Measurements from ENCODE around the gene ARHGAP10.
"Not testable (repeated sequence)": the region's sequence is repeated elsewhere in the genome, so short reads cannot be mapped to it uniquely, and the experiment has no call there.

The ARHGAP10 gene

DNA sequence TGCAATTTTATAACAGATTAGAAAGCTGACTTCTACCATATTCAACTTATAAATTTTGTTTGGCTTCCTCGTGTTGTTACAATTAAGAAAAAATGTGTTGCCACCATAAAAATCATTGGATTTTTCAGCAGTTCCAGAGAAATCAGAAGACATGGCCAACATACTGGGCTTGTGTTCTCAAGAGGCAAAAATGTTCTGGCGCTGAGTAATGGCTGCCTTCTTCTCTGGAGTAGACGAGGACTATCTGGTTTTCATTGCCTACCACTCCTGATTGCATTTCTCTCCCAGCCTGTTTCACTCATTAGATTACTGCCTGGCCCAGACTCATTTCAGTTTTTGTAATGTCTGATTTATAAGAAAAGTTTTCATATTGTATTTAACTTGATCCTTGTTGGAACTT lies 122.3 kb downstream of the ARHGAP10 start:
- no peak for DNase-seq

GRCh38 chr4:147855571-147856009 lies 123.7 kb downstream of the ARHGAP10 start:
- DNase-seq = peak; percentile 65

GRCh38 chr4:147860960-147861359 lies 129.1 kb downstream of the ARHGAP10 start:
- no peak for DNase-seq

DNA sequence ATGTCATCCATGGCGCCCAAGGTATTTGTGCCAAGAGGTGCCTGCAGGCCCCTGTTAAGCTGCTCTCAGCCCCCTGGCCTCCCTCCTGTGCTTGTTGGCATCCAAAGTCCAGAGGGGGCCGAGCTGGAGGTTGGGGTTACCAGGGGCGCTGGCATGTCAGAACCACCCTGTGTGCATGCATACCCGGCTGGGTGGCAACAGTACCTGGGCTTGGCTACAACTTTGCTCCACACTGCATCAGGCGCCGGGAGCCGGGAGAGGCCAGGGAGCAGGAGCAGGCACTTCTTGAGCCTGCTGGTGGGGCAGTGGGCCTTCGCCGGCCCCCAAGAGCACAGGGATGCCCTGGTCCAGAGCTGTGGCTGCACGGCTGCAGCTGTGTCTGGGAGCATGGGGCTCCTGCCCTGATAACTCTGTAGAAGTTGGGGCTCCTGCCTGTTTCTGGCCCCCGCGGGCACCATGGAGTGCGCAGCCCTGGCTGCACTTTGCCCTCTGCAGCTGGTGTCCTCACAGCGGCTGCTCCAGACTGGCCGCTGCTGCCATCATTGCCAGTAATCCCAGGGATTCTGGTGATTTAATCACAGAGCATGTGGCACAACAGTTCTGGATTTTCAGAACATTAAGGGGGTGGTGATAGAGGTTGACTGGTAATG lies 130.3 kb downstream of the ARHGAP10 start:
- peak; percentile 20 for DNase-seq

DNA sequence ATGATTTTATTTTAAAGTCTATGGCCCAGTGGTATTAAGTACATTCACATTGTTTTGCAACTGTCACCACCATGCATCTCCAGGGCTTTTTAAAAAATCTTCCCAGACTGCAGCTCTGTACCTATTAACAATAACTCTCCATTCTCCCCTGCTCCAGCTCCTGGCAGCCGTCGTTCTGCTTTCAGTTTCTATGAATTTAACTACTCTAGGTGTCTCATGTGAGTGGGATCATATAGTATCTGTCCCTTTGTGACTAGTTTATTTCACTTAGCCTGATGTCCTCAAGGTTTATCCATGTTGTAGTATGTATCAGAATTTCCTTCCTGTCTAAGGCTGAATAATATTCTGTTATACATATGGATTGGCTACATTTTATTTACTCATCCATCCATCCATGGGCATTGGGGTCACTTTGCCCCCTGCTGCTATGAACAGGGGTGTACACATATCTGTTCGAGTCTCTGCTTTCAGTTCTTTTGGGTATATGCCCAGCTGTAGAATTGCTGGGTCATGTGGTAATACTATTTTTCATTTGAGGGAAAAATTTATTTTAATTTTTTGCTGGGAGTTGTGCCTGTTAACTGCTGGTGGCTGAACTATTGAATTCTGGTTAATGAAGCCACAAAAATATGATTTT lies 131.3 kb downstream of the ARHGAP10 start:
- no peak for DNase-seq

GRCh38 chr4:147863808-147864472 lies 132.1 kb downstream of the ARHGAP10 start:
- no peak for DNase-seq

DNA sequence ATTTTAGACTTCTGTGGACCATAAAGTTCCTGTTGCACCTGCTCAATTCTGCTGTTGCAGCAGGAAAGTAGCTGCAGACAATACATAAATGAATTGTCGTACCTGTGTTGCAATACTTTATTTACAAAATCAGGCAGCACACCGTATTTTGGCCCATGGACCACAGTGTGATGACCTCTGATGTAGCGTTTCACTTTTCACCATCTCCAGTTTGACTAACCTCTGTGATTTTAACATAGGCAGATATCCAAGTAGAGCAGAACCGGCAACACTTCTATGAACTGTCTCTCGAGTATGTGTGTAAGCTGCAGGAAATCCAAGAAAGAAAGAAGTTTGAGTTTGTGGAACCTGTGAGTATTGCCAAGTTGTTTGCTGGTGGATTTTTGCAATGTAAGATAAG lies 132.7 kb downstream of the ARHGAP10 start:
- no peak for DNase-seq

GRCh38 chr4:147865926-147866325 lies 134.0 kb downstream of the ARHGAP10 start:
- DNase-seq = peak; percentile 85

DNA sequence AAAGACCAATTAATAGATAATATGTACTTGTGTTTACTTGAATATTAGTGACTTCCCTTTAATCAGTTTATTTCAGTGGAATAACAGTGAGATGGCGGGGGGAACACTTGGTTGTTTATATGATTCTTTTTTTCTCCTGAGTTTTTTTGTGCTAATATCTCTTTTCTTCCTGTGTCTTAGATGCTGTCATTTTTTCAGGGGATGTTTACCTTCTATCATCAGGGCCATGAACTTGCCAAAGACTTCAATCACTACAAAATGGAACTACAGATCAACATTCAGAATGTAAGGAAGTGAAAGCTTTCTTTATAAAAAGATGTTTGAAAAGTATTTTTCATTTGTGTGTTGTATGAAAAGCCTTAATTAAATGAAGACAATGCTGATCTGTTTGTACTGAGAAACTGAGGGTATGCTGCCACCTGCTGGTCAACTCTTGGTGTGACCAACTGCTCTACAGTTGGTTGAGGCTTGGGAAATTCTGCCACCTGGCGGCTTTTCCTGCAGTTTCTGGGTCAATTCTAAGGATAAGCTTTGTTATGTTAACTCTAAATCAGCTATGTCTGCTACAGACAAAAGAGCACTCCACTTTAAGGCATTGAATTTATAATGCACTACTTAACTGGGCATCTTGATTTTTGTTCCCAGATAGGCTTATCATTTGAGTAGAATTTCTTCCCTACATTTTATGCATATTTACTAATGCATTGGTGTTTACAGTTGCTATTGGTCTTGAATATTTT lies 134.8 kb downstream of the ARHGAP10 start:
- peak; percentile 82 for DNase-seq

- no peak for DNase-seq
Measured at GRCh38 chr4:147874109-147874508, 142.2 kb downstream of the ARHGAP10 start.

GRCh38 chr4:147877308-147877771 lies 145.5 kb downstream of the ARHGAP10 start:
- DNase-seq = no peak

- no peak for DNase-seq
Measured at GRCh38 chr4:147879676-147880075, 147.8 kb downstream of the ARHGAP10 start.

GRCh38 chr4:147880511-147880910 lies 148.6 kb downstream of the ARHGAP10 start:
- DNase-seq = no peak

DNA sequence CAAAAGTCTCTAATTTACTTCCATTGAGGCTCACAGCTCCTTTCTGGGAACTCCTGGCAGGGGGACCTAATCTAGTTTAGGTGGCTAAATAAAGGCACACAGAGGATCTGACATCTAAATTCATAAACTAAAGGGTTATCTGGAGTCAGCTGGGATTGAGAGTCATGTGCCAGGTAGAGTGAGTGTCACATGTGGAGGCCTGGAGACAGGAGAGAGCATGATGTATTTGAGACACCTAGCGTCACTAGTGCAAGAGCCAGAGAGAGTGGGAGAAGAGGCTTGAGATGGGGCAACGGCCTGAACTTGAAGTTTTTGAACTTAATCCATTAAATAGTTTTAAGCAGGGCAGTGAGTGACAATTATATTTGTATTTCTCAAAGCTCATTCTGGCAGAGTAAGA lies 152.6 kb downstream of the ARHGAP10 start:
- DNase-seq = no peak

DNA sequence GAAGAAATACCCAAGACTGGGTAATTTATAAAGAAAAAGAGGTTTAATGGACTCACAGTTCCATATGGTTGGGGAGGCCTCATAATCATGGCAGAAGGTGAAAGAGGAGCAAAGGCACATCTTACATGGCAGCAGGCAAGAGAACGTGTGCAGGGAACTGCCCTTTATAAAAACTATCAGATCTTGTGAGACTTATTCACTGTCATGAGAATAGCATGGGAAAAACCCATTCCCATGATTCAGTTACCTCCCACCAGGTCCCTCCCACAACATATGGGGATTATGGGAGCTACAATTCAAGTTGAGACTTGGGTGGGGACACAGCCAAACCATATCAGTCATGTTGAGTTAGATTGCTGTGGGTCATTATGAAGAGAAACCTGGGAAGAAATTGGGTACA lies 153.3 kb downstream of the ARHGAP10 start:
- DNase-seq = not testable (repeated sequence)

GRCh38 chr4:147891476-147892115 lies 159.7 kb downstream of the ARHGAP10 start:
- no peak for DNase-seq

GRCh38 chr4:147899512-147899911 lies 167.6 kb downstream of the ARHGAP10 start:
- DNase-seq = no peak

DNA sequence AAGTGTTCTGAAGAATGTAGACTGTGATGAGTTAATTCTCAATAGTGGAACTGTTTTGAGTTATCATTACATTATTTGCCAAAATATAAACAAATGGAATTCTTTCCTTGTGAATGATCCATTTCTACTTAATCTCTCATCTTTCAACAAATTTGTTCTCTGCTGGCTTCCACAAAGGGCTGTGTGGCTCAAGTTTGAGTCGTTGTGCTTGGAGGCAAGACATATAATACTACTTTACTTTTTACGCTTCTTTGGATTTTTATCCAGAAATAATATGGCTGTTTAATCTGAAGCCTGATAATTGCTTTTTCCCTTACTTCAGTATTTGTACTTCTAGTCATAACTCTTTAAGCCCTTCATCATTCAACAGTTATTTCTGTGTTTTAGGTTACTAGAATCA lies 169.5 kb downstream of the ARHGAP10 start:
- no peak for DNase-seq

DNA sequence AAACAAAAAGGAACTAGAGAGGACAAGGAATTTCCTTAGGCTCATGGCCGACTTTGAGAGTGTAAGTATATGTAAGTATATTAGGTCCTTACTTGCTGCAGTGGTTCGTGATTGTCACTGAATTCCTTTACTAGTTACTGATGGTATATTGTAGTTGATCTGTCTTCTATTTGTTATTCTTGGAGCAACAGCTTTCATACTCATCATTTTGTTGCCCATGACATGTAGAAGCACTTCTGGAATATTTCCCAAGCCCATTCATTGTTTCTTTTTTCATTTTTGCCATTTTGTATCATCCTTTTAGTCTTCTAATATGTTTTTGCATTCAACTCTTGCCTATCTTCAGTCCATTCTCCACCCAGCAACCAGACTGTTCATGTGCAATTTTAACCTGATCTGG lies 170.0 kb downstream of the ARHGAP10 start:
- no peak for DNase-seq

DNA sequence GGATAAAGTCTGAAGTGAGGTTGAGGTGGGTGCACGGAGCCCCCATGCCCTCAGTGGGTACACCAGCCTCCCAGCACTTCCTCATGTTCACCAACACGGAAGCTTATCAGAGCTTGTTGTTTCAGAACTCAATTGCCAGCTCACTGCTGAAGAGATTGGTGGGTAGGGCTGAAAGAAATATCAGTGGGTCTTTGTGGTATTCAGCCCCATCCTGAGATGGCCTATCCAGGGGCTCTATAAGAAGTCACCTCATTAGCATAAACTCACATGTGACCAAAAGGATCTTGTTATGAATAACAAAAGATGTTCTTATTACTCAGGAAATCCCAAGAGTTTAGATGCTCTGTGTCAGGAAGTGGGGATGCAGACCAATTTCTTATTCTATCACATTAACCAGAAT lies 177.3 kb downstream of the ARHGAP10 start:
- DNase-seq = no peak

DNA sequence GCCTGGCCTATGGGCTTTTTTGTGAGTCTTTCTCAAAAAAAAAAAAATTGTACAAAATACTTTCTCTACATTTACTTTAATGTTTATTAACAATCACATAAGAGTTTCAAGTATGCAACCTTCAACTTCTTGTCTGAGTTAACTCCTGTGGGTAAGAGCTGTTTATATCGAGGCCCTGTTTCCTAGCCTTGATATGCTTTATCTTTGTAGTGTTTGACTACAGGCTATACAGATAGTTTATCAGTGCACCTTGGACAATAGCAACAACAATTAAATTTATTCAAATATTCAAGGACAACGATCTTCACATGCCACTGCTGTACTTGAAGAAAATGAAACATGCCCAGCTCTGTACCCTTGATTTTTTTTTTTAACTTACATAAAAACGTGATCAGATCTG lies 178.4 kb downstream of the ARHGAP10 start:
- DNase-seq = no peak

DNA sequence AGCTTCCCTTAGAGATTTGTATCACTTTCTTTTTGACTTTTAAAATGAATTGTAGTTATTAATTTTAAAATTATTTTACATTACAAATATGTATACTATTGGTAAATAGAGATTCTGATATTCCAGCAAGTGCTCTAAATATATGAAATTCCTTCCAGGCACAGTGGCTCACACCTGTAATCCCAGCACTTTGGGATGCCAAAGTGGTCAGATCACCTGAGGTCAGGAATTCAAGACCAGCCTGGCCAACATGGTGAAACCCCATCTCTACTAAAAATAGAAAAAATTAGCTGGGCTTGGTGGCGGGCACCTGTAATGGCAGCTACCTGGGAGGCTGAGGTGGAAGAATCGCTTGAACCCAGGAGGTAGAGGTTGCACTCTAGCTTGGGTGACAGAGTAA lies 180.2 kb downstream of the ARHGAP10 start:
- not testable (repeated sequence) for DNase-seq

GRCh38 chr4:147913137-147913536 lies 181.2 kb downstream of the ARHGAP10 start:
- DNase-seq = no peak
